Parathyroid adenoma (tissue), 2 donors: ENCODE results near the gene B3GNT9.
A peak's percentile ranks its signal among the peaks of the same experiment; 100 is the strongest.

Source experiments
- H2AFZ ChIP-seq: fragments of 300-600 bp; sonication (generic); one replicate; pipeline ENCODE4 v1.7.0; 2017; ENCODE audit warnings: antibody characterized with exemption, mild to moderate bottlenecking
- H3K27ac ChIP-seq: fragments of 300-600 bp; sonication (generic); one replicate; pipeline ENCODE4 v1.7.0; 2017
- H3K27me3 ChIP-seq: fragments of 300-600 bp; sonication (generic); one replicate; pipeline ENCODE4 v1.7.0; 2017; ENCODE audit warnings: low read length; ENCODE audit not compliant: control insufficient read depth, insufficient read depth
- H3K36me3 ChIP-seq: fragments of 300-600 bp; sonication (generic); one replicate; pipeline ENCODE4 v1.7.0; 2017; ENCODE audit warnings: low read length; ENCODE audit not compliant: control insufficient read depth, insufficient read depth
- H3K4me1 ChIP-seq: fragments of 300-600 bp; sonication (generic); one replicate; pipeline ENCODE4 v1.7.0; 2017; ENCODE audit warnings: control low read depth
- H3K4me2 ChIP-seq: fragments of 300-600 bp; sonication (generic); one replicate; pipeline ENCODE4 v1.7.0; 2017; ENCODE audit warnings: low read length
- H3K4me3 ChIP-seq: fragments of 300-600 bp; sonication (generic); one replicate; pipeline ENCODE4 v1.7.0; 2017; ENCODE audit warnings: low read depth, low read length
- H3K79me2 ChIP-seq: fragments of 300-600 bp; sonication (generic); one replicate; pipeline ENCODE4 v1.7.0; 2017; ENCODE audit warnings: control low read depth
- H3K9ac ChIP-seq: fragments of 300-600 bp; sonication (generic); one replicate; pipeline ENCODE4 v1.7.0; 2017; ENCODE audit warnings: mild to moderate bottlenecking
- H3K9me3 ChIP-seq: fragments of 300-600 bp; sonication (generic); one replicate; pipeline ENCODE4 v1.7.0; 2017; ENCODE audit warnings: low read length; ENCODE audit not compliant: control insufficient read depth
- CTCF ChIP-seq: fragments of 300-600 bp; sonication (generic); IDR thresholded peaks from one replicate; pipeline ENCODE4 v1.7.0; 2017; ENCODE audit warnings: antibody characterized with exemption, mild to moderate bottlenecking
- donor health status: primary hyperparathyroidism.

Gene B3GNT9

GRCh38 chr16:67167588-67167987 lies 16.8 kb upstream of the B3GNT9 start:
- Histone ChIP-seq H2AFZ (no peak overlapping the region), H3K79me2 (no peaks in the 10 kb centered on the region), H3K4me1 (peaks cover 22% of the 10 kb centered on the region), H3K9me3 (no peaks in the 10 kb centered on the region), H3K4me2 (no peak overlapping the region), H3K27ac (no peak overlapping the region), H3K27me3 (no peaks in the 10 kb centered on the region), H3K9ac (no peak overlapping the region), H3K36me3 (no peaks in the 10 kb centered on the region), H3K4me3 (no peak overlapping the region)
- no peak for TF ChIP-seq CTCF

GRCh38 chr16:67166598-67167168 lies 15.9 kb upstream of the B3GNT9 start:
- Histone ChIP-seq H3K4me3 (no peak overlapping the region), H3K36me3 (no peaks in the 10 kb centered on the region), H3K4me2 (no peak overlapping the region), H3K9ac (no peak overlapping the region), H3K27me3 (no peaks in the 10 kb centered on the region), H3K4me1 (peaks cover 22% of the 10 kb centered on the region), H2AFZ (no peak overlapping the region), H3K9me3 (no peaks in the 10 kb centered on the region), H3K79me2 (no peaks in the 10 kb centered on the region), H3K27ac (no peak overlapping the region)
- TF ChIP-seq CTCF = no peak

GRCh38 chr16:67166110-67166547 lies 15.3 kb upstream of the B3GNT9 start:
- Histone ChIP-seq H3K4me2 (no peak overlapping the region), H3K79me2 (no peaks in the 10 kb centered on the region), H3K4me3 (no peak overlapping the region), H3K27me3 (no peaks in the 10 kb centered on the region), H2AFZ (no peak overlapping the region), H3K27ac (no peak overlapping the region), H3K9ac (no peak overlapping the region), H3K4me1 (peaks cover 24% of the 10 kb centered on the region), H3K9me3 (no peaks in the 10 kb centered on the region), H3K36me3 (no peaks in the 10 kb centered on the region)
- no peak for TF ChIP-seq CTCF

- H2AFZ ChIP-seq = peak overlapping the region; percentile 73
- peaks cover 20% of the 10 kb centered on the region for H3K4me1 ChIP-seq
- no peaks in the 10 kb centered on the region for H3K36me3 ChIP-seq
- H3K4me3 ChIP-seq = peak overlapping the region; percentile 75
- H3K9ac ChIP-seq = no peak overlapping the region
- no peaks in the 10 kb centered on the region for H3K9me3 ChIP-seq
- H3K27me3 ChIP-seq = no peaks in the 10 kb centered on the region
- H3K27ac ChIP-seq = peak overlapping the region; percentile 52
- H3K4me2 ChIP-seq = peak overlapping the region; percentile 81
- H3K79me2 ChIP-seq = no peaks in the 10 kb centered on the region
- no peak for TF ChIP-seq CTCF
Observed at GRCh38 chr16:67165121-67166078, 14.6 kb upstream of the B3GNT9 start.
